ENCODE measurements around the gene MAPK8IP3. TPM values are rescaled to one million over a fixed set of nuclear protein-coding genes. Genes with fewer than 3 reads are reported as not detected.
A peak's percentile ranks its signal among the peaks of the same experiment; 100 is the strongest.

Gene MAPK8IP3
- total and polyA plus RNA-seq, 12 donors, result 12.1 to 430 (median 56.1) TPM

DNA sequence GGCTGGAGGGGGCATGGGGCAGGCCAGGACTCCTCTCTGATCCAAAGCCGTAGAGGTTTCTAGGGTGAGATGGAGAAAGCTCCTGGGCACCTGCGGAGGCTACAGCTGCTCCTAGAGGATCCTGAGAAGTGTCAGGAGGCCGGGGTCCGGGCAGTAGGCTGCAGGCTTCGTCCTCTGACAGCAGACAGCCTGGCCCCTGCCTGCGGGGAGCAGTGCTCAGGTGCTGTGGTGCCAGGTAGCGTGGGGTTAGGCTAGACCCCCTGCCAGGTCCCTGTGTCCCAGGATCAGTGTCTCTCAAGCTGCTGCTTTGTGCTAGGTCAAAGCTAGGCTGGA is 68.4 kb downstream of the MAPK8IP3 start:
- intact Hi-C loops (cut with DNase I), result loop anchor here in 1 of 2 donors (5.0 kb wide), 1 partner anchor 53 kb away; the partner anchor contains the start of genes FAHD1 and HAGH
- H3K36me3 ChIP-seq (replicated peaks in 1 of 2), result peaks cover 0 to 39% of the 10 kb centered on the region in 2 donors
- H3K4me3 ChIP-seq, result peak overlapping the region in 1 of 4 donors; percentile 91
- H3K27me3 ChIP-seq, result no peaks in the 10 kb centered on the region
- no peak for TF ChIP-seq POLR2A (IDR thresholded peaks at IDR 0.05)
- TF ChIP-seq, protein P1, sequence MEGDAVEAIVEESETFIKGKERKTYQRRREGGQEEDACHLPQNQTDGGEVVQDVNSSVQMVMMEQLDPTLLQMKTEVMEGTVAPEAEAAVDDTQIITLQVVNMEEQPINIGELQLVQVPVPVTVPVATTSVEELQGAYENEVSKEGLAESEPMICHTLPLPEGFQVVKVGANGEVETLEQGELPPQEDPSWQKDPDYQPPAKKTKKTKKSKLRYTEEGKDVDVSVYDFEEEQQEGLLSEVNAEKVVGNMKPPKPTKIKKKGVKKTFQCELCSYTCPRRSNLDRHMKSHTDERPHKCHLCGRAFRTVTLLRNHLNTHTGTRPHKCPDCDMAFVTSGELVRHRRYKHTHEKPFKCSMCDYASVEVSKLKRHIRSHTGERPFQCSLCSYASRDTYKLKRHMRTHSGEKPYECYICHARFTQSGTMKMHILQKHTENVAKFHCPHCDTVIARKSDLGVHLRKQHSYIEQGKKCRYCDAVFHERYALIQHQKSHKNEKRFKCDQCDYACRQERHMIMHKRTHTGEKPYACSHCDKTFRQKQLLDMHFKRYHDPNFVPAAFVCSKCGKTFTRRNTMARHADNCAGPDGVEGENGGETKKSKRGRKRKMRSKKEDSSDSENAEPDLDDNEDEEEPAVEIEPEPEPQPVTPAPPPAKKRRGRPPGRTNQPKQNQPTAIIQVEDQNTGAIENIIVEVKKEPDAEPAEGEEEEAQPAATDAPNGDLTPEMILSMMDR (IDR thresholded peaks at IDR 0.05), result no peak
- H3K9me3 ChIP-seq (replicated peaks in 1 of 3), result no peaks in the 10 kb centered on the region
- peaks cover 26 to 37% of the 10 kb centered on the region in 2 donors for H3K4me1 ChIP-seq (replicated peaks in 1 of 2)
- WGBS, 4 donors, result 77 to 85% (median 79%) methylated on average over 2 to 7 of the region's 7 CpGs
- peak overlapping the region in 3 of 5 donors; percentile 87 to 93 (median 92) for H3K27ac ChIP-seq
- DNase-seq, result no peak

DNA sequence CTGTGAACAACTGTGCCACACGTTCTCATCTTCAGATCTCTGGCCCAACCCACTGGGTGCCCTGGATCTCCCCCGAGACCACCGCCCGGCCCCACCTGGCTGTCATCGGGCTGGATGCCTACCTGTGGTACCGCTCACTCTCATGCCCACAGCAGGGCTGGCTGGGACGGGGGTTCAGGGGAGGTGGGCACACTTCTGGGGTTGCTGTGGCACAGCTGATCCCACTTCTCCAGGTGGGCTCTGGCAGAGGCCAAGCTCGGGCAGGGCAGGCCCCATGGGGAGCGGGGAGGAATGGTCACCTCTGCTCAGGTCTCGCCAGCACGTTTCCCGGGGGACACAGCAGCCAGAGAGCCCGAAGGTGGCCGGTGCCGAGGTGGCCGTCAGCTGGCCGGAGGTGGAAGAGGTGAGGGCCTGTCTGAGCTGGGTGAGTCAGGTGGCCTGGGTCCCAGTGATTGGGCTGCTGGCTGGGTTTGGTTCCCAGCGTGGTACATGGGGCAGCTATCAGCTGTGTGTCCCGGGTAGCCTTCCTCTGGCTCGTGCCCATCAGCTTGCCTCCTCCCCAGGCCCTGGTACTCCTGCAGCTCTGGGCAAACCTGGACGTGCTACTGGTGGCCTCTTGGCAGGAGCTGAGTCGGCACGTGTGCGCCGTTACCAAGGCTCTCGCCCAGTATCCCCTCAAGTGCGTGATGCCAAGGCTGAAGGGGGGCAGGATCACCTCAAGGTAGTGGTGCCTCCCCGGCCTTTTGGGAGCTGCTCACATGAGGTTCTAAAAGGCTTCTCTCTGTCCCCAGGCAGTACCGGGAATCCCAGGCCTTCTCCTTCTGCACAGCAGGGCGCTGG is 69.2 kb downstream of the MAPK8IP3 start:
- H3K36me3 ChIP-seq (replicated peaks in 1 of 2), result peaks cover 0 to 44% of the 10 kb centered on the region in 2 donors
- H3K27me3 ChIP-seq, result no peaks in the 10 kb centered on the region
- peak overlapping the region in 1 of 5 donors; percentile 92 for H3K27ac ChIP-seq
- no peak overlapping the region for H3K4me3 ChIP-seq
- TF ChIP-seq, protein P1 (IDR thresholded peaks at IDR 0.05), result no peak
- TF ChIP-seq POLR2A (IDR thresholded peaks at IDR 0.05), result no peak
- DNase-seq, result no peak
- peaks cover 30 to 38% of the 10 kb centered on the region in 2 donors for H3K4me1 ChIP-seq (replicated peaks in 1 of 2)
- 79 to 90% (median 86%) methylated on average over 10 to 30 of the region's 30 CpGs for WGBS, 4 donors
- no peaks in the 10 kb centered on the region for H3K9me3 ChIP-seq (replicated peaks in 1 of 3)
- intact Hi-C loops (cut with DNase I), result no loop called here

DNA sequence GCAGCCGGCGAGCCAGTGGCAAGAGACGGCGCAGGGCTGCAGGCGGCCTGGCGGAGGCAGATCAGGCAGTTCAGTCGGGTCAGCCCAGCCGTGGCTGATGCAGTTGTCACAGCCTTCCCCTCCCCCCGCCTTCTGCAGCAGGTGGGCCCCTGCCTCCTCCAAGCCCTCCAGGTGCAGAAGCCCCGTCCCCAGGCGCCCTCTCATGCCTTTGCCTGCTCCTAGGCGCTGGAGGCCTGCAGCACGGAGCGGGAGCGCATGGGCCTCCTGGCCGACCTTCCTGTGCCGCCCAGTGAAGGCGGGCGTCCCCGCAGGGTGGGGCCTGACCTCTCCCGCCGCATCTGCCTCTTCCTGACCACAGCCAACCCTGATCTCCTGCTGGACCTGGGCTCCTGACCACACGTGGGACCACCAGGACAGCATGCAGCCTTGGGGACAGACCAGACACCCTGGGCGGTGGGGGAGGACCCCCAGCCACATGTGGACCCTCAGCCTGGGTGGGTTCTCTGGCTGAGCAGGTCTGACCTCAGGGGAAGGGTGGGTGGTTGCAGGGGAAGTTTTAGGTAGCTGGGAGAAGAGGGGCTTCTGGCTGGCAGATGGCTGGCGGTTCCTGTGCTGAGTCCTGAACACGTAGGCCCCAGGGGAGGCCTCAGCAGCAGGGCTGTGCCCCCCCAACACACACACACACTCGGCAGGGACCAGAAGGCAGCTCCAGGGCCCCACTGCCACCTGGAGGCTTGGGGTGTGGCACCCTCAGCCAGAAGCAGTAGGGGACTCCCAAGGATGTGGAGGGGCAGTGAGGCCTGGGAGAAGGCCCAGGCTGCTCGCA is 70.1 kb downstream of the MAPK8IP3 start:
- no peak overlapping the region for H3K4me3 ChIP-seq
- peaks cover 0 to 44% of the 10 kb centered on the region in 2 donors for H3K36me3 ChIP-seq (replicated peaks in 1 of 2)
- DNase-seq, result no peak
- H3K9me3 ChIP-seq (replicated peaks in 1 of 3), result no peaks in the 10 kb centered on the region
- no peak for TF ChIP-seq POLR2A (IDR thresholded peaks at IDR 0.05)
- TF ChIP-seq, protein P1 (IDR thresholded peaks at IDR 0.05), result no peak
- intact Hi-C loops (cut with DNase I), result no loop called here
- WGBS, 4 donors, result 76 to 88% (median 81%) methylated on average over 1 to 28 of the region's 28 CpGs
- no peak overlapping the region for H3K27ac ChIP-seq
- H3K4me1 ChIP-seq (replicated peaks in 1 of 2), result peaks cover 37 to 39% of the 10 kb centered on the region in 2 donors
- no peaks in the 10 kb centered on the region for H3K27me3 ChIP-seq

DNA sequence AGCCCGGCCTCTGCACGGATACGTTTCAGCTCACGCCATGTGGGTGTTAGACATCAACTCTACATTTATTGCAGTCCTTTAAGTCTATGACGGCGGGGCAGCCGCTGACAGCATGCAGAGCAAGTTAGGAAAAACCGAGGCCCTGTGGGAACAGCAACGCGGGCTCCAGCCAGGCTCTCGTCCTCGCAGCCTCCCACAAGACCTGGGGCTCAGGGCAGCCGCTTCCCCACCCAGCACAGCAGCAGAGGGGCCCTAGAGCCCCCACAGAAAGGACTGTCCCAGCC is 70.6 kb downstream of the MAPK8IP3 start:
- Histone ChIP-seq H3K27me3 (no peaks in the 10 kb centered on the region), H3K9me3 (replicated peaks in 1 of 3) (no peaks in the 10 kb centered on the region), H3K27ac (no peak overlapping the region), H3K4me1 (replicated peaks in 1 of 2) (peaks cover 42 to 45% of the 10 kb centered on the region in 2 donors), H3K4me3 (no peak overlapping the region), H3K36me3 (replicated peaks in 1 of 2) (peaks cover 0 to 44% of the 10 kb centered on the region in 2 donors)
- TF ChIP-seq POLR2A (IDR thresholded peaks at IDR 0.05), result peak in 1 of 2 donors; percentile 10
- TF ChIP-seq, protein P1 (IDR thresholded peaks at IDR 0.05), result no peak
- intact Hi-C loops (cut with DNase I), result no loop called here
- 77 to 90% (median 81%) methylated on average over 4 to 13 of the region's 13 CpGs for WGBS, 4 donors
- DNase-seq, result no peak

All from adrenal gland (tissue), 12 donors.